ENCODE measurements around the gene KIZ.
A peak's percentile ranks its signal among the peaks of the same experiment; 100 is the strongest.

The KIZ gene, protein sequence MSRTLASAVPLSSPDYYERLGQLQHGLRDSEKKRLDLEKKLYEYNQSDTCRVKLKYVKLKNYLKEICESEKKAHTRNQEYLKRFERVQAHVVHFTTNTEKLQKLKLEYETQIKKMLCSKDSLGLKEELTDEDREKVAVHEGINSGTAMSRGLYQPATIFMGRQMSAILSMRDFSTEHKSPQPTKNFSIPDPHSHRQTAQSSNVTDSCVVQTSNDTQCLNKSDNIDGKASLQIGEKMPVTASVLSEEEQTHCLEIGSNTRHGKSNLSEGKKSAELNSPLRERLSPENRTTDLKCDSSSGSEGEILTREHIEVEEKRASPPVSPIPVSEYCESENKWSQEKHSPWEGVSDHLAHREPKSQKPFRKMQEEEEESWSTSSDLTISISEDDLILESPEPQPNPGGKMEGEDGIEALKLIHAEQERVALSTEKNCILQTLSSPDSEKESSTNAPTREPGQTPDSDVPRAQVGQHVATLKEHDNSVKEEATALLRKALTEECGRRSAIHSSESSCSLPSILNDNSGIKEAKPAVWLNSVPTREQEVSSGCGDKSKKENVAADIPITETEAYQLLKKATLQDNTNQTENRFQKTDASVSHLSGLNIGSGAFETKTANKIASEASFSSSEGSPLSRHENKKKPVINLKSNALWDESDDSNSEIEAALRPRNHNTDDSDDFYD

DNA sequence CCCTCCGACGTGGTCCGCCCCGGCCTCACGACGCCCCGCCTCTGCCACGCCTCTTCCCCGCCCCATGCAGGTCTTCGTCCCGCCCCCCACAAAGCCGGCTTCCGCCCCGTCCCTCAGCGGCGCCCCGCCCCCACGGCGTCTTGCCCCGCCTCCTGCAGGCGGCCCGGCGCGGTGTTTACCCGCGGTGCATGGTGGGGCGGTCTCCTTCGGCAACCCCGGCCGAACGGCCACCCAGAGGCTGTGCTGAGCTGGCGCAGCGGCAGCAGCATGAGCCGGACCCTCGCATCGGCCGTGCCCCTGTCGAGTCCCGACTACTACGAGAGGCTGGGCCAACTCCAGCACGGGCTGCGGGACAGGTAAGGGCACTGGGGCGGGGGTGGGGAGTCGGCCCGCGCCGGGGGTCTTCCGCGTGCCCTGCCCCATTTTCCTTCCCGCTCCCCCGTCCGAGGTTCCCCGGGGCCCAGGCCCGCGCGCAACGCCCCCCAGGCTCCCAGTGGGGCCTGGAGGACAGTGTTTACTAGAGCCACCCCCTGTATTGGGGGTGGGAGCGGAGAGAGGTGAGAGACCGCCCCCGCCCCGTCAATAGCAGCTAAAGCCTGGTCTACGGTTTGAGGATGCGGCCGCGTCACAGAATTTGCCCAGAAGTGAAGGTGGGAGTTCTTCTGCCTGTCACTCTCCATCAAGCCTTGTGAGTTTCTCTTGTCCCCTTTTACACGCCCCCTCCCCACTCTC is at the start of gene KIZ:
Gene KIZ, plus strand, starts transcription at position 234 of the 732 bp plus-strand sequence. Its CDS starts 34 bp downstream, at position 268.
- peak; percentile 96 for DNase-seq

DNA sequence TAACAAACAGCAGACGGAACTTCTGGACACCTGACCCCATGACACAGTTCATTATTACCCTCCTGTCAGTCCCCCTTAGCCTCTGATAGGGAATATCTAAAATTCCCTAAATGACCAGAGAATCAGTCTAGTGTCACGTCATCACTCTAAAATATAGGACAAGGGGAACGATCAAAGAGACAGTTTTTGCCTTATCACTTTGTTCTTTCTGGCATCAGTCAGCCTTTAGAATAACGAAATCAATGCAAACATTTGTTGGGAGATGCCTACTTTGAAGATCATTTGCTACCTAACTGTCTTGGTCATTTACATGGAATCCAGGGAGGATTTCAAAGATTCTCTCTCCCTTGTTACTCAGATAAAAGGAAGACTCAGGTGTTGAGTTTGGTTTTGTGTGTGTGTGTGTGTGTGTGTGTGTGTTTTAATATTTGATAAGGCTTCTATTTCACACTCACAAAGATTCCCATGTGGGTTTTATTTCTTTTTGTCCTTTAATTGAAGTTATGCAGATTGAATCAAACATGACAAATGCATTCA is 48.0 kb upstream of the KIZ start:
- DNase-seq = no peak

DNA sequence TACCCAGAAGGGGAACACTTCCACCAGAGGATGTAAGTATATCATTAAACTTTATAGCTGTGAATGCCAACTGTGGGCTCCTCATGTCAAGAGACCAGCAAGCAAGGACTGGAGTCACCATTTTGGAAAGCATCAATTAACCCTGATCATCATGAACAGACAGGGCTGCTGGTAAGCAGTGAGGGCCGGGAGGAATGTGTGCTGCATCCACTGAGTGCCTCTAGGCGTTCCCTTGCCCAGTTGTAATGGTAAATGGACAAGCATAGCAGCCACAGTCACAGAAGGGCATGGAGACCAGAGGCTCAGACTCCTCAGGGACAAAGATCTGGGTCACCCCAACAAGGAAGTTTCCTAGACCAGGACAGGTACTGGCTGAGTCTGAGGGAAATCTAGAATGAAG is 43.3 kb upstream of the KIZ start:
- no peak for DNase-seq

DNA sequence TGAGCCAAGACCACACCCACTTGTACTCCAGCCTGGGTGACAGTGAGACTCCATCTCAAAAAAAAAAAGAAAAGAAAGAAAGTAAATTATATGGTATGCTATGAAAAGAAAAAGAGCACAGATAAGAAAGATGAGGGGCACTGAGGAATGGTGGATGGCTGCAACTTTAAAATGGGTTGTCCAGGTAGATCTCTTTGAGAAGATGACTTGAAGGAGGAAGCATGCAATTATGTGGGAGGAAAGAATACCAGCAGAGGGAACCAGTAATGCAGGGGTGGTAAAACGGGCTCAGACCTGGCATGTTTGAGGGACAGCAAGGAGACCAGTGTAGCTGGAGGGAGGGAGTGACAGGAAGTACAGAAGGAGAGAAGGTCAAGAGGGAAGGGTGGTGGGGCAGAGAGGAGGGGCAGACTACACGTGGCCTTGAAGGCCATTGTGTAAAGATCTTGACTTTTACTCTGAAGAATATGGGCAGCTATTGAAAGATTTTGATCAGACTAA is 42.0 kb upstream of the KIZ start:
- no peak for DNase-seq

DNA sequence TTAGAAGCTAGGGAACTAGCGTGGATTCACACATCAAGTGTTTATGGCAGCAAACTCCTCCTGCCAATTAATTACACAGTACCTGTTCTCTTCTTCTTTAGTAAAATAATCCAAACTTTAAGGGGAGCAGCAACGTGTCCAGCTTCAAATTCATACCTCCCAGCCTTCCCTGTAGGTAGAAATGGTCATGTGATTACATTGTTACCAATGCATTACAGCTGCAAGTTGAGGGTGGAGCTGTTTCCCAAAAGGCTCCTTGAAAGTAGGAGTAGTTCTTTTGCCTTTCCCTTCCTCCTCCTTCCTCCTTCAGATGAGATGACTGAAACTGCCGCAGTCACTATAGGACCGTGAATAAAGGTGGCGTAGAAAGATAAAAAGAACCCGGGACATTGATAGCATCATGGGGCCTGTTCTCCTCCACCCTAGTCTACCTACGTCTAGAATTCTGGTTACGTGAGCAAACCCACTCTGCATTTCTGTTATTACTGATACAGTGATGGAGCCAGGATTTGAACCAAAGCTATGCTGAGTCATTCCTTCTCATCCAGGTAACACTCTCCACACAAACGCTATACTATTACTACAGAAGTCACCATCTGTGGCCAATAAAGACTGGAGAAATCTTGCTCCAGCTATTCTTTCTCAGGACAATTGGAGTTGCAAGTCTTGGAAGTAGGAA is 37.9 kb upstream of the KIZ start:
- no peak for DNase-seq

DNA sequence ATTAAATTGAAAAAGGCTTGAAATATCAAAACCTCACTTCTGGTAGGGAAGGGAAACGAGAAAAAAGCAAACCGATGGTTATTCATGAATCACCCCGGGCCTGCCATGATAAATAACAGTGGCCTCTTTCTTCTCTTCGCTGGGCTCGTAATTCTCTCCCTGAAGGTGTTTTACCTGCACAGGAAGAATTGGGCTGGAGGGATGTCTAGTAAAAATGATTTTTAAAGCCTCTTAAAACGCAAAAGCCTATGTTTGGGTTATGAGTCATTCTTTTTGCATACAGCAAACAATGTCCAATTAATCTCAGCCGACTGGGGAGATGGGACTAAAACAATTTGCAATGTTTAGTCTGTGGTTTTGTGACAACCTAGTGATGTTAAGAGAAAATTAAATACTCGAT is 36.5 kb upstream of the KIZ start:
- DNase-seq = peak; percentile 63

DNA sequence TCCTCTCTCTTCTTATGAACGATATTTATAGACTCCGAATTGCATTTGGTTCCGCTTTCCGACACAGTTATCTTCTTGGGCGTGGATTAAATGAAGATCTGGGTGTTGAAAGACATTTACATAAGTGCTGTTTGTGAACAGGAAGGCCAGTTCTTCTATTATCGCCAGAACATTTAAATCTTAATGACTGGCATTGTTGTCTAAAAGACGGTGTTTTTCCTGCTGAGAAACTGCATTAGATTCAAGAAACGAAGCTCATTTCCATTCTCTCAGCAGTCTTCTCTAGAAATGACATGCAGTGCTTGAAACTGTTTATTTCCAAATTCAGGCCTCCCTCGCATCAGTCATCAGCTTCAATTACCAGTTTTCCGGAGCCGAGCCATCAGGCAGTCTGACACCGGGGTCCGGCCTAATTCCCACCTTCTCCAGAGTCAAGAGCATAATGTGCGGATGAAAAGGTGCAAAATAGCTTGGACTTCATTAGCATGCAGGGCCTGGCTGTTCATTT is 35.7 kb upstream of the KIZ start:
- peak; percentile 88 for DNase-seq

DNA sequence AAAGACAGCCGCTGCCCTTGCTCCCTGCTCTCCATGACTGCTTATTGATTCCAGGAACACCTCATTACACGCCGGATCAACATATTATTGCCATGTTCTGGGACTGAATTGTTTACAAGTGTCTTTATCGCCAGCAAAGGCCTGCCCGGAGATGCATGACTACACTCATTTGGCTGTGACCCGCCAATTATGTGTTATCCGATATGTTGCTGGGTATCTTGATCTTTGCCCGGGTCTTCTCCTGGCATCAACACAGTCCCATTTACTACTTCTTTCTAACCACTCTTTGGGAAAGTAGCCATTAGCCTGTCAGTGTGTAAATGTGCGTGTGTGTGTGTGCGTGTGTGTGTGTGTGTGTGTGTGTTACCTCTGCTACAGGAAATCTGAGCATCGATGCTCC is 35.2 kb upstream of the KIZ start:
- peak; percentile 88 for DNase-seq

DNA sequence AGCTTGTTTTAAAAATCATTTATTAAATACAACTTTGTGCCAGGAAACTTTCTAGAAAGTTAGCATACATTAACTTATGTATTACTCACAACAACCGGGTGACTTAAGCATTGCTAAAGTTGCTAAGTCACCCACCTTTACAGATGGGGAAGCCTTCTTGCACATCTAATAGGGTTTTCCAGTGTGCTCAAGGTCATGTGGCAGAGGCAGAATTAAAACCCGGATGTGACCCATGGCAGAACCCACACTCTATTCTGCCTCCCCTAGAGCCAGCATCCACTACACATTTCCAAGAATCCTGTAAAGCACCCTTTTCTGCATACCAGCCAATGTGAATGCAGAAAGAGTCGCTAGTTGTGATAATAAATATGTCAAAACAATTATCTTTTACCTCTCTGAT is 33.1 kb upstream of the KIZ start:
- DNase-seq = no peak

DNA sequence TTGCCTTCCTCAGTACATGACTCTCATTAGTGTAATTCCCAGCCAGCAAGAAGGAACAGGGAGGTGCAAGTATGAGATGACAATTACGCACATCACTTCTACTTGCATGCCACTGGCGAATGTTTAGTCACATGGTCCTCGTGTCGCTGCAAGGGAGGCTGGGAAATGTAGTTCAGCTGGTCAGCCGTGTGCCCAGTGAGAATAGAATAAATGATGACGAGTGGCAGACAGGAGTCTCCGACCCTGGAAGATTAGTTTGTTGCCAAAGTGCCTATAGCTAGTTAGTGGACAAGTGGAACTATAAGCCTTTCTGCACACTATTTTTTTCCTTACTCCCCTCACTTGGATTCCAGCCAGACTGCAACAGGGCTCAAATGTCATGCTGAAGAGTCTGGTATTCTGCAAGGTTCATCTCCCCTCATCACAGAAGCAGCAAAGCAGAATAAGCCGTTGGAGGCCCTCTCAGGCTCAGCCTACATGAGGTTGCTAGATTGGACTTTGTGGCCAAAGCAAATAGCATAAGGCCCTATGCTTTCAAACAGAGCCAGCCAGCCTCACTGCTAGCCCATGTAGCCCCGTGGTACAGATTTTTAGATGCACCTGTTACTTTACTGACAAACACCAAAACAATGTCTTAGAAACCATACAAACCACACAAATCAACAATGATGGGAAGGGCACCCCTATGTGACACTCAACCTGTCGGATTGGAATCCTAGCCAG is 29.4 kb upstream of the KIZ start:
- DNase-seq = no peak

DNA sequence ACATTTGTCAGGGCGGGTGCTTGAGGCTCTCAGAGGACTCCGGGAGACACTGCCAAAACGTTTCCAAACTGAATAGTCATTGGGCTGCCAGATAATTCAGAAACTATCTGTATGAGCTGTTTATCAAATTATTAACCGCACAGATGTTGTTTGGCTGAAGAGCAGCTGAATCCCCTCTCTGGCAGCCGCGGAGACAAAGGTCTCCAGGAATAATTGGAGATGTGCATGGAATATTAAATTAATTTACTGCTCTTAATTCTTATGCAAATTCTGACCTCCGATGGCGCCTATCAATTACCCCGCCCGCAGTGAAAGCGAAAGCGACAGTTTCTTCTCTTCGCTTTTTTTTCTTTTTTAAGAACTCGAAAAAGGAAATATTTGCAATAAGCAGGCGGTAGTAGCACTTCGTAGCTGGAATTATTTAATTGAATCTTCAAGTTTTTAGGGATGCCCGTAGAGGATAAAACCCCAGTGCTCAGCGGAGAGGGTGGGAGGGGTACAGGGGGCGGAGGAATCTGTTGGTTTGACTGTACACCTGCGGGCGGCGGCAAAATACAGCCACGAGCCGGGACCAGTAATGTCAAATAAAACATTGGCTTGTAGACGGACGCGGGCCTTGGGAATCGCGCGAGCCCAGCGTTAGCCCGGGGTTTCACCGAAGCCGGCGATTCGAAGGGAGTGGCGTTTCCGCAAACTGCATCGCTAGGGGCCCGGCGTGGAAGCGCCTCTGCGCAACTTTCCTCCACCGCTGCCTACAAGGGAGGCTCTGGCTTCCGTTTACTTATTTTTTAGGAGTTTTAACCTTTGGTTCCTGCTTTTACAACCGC is 25.9 kb upstream of the KIZ start:
- peak; percentile 96 for DNase-seq

DNA sequence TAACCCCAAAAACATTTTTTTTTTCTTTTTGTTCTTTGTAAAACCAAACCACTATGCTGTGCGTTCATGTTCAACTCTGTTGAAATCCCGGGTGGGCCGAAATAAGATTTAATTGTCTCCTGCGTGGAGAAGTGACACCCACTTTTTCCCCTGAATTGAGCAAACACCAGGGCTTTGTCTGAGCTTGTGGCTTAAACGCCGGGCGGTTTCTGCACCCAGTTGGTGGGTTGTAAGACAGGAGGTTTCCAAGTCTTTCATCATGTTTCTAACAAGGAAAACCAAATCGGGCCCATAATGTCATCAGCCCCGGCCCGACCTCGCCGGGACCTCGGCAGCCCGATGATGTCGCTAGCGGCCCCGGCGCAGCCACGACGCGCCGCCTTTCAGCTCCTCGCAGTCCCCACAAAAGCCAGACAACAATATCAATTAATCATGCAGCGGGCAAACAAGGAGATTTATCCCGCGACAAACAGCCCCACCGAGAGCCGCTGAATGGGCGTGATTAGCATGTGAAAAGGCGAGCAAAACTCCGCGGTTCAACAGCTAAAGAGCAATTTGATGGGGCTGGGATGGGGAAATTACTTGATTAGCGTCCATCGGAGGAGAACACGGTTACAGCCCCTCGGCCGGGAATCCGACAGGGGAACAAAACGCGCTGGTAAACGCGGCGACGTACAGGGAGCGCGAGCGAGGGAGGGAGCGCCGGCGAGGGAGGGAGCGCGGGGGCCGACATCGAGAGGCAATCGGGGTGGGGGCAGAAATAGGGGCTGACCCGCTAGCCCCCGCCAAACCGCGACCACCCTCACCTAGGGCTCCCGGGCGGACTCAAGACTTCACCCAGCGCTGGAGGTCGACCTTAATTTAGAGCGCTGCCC is 25.1 kb upstream of the KIZ start:
- DNase-seq = peak; percentile 91

DNA sequence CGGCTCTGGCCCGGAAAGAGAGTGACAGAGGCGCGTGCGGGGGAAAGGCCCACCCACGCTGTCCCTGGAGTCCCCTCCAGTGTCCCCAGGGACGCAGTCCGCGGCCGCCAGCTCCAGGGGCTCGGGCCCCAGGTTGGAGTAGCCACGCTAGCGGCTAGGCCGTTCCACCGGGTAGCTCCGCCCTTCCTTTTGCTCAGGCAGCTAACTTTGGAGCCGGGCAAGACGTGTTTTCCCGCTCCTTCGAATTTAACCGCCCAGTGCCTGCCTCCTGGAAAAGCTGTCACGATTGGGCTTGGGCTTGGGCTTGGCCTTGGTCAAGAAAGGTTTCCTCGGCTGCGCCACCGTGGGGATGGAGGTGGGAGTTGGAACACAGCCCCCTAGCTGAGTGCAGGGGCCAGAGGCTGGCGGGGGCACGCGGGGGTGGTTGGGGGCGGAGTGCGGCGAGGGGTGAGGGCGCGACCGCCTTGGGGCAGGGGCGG is 24.4 kb upstream of the KIZ start:
- DNase-seq = peak; percentile 53

DNA sequence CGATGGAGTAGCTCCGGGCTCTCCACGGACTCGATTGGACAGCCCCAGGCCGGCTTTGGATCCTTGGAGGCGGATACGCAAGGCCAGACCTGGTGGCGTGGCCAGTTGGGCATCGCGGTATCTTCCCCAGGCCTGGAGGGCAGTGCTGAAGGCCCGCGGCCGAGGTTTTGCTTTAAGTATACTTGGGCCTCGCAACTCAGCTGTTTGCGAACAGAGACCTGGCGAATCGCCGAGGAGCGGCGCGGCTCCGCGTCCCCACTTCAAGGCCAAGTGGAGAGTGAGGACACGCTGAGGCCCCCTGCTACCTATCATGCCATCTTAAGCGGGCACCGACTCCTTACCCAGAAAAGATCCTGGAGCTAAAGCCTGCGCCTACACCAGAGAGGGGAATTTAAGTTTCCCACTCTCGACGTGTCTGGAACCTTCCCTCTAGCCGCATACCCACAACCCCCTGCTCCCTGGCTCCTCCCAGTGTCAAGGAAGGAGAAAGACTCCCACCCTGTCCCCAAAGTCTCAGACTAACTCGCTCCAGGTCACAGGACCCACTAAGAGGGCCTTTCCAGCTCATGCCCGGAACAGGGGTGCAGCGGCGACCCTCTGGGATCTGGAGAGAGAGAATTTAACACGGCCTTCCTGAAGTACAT is 23.8 kb upstream of the KIZ start:
- DNase-seq = no peak

DNA sequence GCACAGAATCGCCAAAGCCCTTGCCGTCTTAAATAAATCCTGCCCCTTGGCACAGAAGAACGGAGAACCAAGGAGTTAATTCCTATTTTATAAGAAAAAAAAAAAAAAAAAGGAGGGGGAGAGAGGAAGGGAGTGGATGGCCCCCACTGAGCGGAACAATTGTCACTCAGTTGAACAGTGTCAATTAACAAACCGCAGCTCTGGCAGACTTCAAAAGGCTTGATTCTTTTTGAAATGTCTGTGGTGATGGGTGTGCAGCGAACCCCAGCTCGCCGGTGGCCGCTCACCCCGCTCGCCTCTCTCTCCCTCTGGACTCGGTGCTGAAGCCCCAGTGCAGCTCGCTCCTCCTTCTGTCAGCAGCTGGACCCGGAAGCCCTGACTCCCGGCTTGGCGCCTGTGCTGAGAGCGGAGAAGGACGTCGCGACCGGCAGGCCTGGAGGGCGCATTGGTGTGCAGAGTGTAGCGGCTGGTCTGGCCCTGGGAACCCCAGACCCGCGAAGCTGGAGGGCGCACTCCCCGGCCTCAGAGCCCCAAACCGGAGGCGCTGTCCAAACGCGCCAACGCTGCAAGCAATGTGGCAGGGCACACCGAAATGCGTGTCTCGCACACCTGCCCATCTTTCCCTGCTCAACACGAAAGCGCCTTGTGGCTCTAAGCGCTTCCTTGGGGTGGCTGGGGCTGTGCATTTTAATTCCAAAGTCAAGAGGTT is 23.1 kb upstream of the KIZ start:
- no peak for DNase-seq

DNA sequence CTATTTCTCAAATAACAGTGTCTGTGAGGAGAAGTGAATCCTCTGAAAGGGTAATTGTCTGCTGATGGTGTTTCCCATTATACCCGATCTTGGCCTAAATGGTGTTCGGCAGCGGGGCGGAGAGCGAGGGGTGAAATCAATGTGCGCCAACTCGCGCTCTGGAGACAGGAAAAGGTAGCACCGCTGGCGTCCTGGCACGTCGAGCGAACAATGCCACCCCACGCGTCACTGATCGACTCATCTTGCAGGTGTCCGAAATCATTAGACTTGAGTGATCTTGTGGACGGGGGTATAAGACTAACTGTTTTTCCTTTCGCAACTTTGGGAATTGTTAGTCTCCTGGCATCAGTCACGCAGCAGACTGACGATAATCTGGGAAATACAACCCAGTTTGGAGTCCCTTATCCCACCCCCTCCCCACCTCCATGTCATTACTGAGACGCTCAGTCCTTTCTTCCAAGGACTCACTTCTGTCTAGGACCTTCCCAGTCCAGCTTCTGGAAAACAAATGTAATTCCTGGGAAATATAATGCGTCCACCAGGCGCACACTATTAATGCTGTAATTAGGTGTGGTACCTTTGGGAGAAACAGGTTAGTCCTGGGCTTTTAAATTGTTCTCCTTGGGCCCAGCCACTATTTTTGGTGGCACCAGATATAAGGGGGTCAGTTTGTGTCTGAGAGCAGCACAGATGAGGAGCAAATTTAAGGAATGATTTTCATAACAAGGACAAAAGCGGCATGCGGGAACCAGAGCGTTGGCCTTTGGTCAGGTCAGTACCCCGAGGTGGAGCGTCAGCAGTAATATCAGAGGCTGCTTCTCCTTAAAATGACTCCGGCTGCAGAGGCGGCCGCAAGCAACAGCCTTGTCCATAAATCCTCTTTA is 22.1 kb upstream of the KIZ start:
- DNase-seq = no peak

DNA sequence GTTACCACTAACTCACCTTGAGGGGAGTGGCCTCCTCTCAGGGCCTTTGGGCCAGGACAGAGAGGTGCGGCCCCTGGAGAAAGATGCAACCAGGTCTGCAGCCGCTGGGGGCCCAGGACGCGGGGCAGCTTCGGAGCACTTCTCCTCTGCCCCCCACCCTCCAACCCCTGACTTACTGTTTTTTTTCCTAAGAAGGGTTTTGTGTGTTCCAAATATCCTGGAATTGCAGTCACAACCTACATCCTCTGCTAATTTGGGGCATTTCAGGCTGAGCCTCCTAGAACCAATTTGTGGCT is 21.5 kb upstream of the KIZ start:
- no peak for DNase-seq

DNA sequence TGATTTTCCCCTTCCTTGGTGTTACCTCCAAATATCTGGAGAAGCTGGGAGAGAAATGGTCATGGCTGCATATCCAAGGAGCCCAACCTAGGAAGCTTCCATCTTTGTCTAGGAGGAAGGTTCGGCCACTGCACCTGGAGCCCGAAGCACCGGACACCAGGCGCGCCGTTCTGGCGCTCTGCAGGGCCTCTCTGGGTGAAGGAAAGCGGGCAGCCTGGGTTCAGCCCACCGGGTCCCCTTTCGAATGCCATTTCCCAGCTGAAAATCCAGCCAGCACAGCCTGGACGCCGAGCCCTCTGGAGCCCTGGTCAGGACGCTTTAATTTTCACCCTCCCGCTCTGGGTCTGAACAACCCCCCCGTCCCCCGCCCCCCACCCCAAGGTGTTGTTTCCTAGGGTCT is 21.0 kb upstream of the KIZ start:
- no peak for DNase-seq
